Fibroblast of skin of right biceps (primary cell): Measurements from ENCODE around the gene EIF2B4.

ENCODE experiments used
- DNase-seq: peaks from one replicate; pipeline ENCODE4 v3.0.0-alpha.2; 2013

EIF2B4 gene

DNA sequence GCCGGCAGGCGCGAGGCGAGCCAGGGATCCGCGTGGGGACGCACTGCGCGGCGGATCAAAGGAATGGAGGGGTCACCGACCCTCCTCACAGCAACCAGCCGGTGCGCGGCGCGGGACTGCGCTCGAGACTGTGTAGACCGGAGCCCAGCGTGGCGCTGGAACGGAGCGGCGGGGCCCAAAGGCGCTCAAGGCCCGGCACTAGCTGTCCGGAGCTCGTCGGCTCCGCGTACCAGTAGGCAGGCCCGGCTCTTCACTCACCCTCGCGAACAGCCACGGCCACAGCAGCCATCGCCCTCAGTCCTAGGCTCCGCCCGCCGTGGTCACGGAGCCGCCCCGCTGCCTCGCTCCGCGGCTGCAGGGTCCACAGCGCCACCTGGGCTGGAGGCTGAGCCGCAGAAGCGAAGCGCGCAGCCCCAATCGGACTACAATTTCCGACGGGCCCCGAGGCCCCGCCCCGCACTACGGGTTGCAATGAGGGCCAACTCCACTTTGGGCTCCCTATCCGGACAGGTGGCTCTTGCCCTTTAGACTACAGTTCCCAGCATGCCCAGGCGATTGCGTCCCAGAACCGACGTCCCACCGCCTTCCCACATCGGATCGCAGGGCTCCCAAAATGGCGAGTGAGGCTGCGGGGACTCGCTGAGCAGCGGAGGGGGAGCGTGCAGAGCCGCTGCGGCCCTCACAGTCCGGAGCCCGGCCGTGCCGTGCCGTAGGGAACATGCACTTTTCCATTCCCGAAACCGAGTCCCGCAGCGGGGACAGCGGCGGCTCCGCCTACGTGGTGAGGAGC, at the start of gene EIF2B4, which contains the start of gene SNX17:
Gene EIF2B4 (minus strand): TSS at position 313 of the 790 bp plus-strand sequence. CDS start 24 bp downstream, at position 289.
Gene SNX17 (plus strand): TSS at position 591 of the 790 bp plus-strand sequence. CDS start 128 bp downstream, at position 719.
- peak; percentile 99 for DNase-seq

DNA sequence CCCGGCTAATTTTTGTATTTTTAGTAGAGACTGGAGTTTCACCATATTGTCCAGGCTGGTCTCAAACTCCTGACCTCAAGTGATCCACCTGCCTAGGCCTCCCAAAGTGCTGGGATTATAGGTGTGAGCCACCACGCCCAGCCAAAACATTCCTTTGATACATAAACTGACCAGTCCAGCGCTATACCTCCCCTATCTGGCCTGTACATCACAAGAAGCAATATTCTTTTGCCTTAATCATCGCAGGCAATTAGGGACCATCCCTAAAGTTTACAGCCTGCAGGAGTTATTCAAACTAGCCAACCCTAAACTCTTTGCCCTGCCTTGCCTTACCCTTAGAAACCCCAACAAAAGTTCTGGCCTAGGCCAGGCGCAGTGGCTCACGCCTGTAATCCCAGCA, 46.0 kb upstream of the EIF2B4 start:
- DNase-seq = no peak

DNA sequence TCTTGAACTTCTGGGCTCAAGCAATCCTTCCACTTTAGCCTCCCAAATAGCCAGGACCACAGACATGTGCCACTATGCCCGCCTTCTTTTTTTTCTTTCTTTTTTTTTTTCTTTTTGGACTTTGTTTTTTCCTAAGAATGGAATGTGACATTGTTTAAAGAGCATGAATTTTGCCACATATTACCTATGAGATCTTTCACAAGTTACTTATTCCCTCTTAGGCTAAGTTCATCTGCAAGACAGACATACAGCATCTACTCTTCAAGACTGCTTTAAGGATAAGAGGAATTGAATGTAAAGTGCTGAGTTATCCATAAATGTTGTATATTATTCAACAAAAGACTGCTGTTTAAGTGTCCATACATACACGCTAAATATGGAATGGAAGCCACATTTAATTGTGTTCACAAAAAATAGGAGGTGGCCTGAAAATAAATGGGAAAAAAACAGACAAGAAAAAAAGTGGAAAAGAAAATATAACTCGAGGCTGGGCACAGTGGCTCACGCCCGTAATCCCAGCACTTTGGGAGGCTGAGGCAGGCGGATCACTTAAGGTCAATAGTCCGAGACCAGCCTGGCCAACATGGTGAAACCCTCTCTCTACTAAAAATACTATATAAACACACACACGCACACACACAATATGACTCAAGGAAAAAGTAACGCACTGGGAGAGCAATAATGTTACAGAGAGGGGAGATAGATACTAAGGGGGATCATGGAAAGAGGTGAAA, 42.4 kb upstream of the EIF2B4 start:
- no peak for DNase-seq

DNA sequence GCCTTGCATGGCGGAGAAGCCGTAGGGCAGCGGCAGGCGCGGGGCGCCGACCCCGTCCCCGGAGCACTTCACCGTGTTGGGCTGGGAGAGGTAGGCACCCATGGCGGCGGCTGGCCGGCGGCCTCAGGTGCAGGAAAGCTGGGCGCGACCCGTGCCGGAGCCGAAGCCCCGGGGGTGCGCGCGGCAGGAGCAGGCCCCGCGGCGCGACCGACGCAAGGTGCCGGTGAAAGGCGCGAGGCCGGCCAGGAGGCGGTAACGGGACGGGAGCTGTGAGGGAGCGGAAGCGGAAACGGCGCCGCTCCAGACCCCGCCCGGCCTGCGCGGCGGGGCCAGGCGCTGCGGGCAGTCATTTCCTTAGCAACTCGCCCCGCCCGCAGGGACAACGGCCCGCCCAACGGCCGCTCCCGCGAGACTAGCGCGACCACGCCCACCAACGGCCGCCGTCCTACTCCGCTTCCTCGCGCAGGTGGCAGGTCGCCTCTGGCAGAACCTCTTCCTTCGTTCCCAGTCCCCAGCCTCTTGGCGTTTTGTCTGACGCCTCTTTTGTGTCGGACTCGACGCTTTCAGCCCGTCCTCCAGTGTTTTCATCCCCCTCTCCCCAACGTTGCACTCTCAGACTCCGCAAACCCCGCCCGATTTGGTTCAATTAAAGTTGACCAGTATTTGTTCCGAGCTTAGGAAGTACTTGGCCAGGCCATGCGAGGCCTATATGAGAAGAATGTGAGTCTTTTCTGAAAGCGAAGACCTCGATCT, 39.4 kb upstream of the EIF2B4 start, which contains the start of gene PPM1G:
Gene PPM1G (minus strand): TSS at position 271 of the 753 bp plus-strand sequence. CDS start 169 bp downstream, at position 102.
- peak; percentile 93 for DNase-seq

DNA sequence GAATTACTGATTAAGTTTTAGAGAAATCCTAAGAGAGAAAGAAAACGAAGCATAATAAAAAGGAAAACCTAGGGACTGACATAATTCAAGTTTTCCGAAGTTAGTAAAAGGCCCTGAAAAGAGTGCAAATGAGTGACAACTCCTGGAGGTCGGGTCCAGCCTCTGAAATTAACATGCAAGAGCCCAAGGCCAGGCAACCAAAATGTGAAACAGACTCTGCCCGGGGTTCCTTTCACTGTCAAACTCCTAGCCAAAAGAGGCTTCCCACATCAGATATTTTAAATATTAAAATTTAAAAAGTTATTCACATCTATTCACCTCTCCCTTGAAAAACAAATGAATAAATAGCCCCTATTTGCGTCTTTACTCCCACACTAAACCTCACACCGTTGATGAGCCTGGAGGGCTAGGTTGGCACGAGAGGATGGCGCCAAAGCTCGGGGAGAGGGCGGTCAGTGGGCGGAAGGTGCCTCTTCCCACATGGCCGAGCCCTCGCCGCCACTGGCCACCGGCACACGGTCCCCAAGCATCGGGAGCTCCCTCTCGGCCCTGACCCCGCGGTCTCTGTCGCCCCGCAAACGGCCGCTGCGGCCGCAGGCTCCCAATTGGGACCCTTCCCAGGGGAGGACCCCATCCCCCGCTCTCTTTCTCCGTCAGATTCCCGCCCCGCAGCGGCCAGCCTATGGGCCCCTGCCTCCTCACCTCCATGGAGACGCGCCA, 38.6 kb upstream of the EIF2B4 start:
- DNase-seq = no peak

DNA sequence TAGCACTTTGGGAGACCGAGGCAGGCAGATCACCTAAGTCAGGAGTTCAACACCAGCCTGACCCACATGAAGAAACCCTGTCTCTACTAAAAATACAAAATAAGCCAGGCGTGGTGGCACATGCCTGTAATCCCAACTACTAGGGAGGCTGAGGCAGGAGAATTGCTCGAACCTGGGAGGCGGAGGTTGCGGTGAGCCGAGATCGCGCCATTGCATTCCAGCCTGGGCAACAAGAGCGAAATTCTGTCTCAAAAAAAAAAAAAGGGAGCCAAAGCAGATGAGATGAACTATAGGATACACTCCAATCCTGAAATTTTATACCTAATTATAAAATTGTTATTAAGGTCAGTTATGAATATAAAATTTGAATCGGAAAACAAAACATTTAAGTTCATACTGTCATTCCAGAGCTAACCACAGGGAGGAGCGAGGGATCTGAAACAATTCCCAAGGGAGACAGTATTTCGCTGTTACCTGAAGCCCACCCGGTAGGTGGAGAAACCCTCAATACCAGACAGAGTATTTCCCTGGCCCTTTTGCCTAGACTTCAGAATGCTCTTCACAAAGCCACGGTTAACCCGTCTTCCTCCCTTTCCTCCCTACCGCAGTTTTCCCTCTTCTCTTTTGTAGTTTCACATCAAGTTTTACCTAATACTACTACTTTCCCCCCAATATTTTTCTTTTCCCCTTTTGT, 37.8 kb upstream of the EIF2B4 start:
- DNase-seq = peak; percentile 61

DNA sequence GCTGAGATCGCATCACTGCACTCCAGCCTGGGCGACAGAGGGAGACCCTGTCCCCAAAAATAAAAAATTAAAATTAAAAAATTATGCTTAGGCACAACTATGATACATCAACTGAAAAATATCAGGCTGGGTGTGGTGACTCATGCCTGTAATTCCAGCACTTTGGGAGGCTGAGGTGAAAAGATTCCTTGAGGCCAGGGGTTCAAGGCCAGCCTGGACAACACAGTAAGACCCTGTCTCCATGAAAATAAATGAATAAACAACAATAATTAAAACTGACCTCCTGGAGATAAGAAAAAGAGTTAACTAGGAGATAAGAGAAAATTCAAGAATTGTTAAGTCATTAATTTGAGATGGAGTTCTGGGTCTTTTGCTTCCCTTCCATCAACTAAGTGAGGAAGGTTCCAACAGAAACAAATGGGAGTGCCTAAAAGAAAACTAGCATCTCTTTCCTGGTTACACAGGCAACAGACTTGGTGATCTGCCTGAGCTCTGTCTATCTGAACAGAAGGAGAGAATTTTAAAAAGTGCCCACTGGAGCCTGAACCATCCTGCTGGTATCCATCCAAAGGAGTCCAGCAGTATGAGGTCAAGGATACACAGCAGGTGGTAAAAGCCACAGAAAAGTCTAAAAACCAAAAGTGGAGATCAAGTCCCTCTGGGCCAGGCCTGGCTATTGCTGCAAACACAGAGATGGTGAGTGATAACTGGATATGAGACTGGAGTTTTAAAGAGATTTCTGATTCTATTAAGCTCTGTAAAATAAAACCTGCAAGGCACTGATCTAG, 30.4 kb upstream of the EIF2B4 start:
- no peak for DNase-seq

DNA sequence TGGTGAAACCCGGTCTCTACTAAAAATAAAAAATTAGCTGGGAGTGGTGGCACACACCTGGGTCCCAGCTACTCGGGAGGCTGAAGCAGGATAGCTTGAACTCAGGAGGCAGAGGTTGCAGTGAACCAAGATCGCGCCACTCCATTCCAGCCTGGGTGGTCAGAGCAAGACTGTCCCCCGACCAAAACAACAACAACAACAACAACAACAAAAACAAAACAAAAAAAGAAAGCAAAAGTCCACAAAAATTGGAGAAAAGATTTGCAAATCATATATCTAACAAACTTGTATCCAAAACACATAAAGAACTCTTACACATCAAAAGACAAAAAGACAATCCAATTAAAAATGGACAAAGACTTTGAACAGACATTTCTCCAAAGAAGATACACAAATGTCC, 28.8 kb upstream of the EIF2B4 start:
- DNase-seq = no peak

DNA sequence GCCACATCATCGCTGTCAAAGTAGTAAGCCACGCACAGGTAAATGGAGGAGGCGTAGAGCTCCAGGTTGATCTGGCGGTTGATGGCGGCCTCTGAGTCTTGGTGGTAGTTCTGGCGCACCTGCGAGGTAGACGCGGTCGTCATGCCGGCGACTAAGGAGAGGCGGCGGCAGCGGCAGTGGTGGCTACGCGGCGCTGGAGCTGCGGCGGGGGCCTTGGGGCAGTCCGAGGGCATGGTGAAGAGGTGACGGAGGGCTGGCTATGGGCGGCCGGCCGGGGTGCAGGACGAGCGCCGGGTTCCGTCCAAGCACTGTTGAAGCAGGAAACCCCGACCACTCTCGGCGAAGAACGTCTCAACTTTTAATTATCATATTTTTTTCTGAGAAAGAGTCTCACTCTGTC, 23.1 kb upstream of the EIF2B4 start:
- DNase-seq = no peak

DNA sequence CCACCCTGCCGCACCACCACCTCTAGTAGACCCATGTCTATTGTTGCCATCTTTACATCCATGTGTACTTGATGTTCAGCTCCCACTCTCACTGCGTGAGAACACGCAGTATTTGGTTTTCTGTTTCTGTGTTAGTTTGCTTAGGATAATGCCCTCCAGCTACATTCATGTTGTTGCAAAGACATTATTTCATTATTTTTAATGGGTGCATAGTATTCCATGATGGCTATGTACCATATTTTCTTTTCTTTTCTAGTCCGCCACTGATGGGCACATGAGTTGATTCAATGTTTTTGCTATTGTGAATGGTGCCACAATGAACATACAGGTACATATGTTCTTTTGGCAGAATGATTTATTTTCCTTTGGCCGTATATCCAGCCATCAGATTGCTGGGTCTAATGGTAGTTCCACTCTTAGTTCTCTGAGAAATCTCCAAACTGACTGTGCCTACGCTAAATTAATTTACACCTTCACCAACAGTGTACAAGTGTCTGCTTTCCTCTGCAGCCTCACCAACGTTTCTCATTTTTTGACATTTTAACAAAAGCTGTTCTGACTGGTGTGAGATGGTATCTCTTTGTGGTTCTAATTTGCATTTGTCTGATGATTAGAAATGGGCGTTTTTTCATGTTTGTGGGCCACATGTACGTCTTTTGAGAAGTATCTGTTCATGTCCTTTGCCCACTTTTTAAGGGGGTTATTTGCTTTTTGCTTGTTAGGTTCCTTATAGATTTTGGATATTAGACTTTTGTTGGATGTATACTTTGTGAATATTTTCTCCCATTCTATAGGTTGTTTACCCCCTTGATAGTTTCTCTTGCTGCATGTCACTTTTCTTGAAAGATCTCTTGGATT, 20.9 kb upstream of the EIF2B4 start:
- DNase-seq = no peak

DNA sequence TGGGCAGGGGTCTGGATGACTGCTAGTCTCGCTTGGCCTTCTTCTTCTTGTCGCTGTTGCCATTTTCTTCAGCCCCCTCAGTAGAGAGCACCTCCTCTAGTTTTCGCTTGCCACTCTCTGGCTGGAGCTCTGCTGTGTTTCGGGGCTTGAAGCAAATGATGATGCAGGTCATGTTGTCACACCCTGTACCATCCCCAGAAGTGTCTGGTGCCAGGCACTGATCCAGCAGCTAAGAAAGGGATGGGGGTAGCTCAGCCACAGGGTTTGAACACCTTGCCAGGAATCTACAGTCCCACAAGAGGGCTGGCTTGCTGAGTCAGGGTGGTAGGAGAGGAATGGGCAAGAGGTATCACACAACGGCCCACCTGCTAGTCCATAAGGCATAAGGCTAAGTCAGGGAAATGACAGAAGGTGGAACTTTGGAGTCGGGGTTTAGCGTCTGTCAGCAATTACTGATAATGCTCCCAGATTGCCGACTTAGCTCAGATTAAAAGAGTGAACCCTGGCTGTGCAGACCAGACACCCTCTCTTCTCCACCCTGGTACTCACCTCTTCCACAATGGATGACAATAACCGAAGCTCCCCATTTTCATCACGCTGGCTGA, 11.5 kb upstream of the EIF2B4 start:
- DNase-seq = no peak

DNA sequence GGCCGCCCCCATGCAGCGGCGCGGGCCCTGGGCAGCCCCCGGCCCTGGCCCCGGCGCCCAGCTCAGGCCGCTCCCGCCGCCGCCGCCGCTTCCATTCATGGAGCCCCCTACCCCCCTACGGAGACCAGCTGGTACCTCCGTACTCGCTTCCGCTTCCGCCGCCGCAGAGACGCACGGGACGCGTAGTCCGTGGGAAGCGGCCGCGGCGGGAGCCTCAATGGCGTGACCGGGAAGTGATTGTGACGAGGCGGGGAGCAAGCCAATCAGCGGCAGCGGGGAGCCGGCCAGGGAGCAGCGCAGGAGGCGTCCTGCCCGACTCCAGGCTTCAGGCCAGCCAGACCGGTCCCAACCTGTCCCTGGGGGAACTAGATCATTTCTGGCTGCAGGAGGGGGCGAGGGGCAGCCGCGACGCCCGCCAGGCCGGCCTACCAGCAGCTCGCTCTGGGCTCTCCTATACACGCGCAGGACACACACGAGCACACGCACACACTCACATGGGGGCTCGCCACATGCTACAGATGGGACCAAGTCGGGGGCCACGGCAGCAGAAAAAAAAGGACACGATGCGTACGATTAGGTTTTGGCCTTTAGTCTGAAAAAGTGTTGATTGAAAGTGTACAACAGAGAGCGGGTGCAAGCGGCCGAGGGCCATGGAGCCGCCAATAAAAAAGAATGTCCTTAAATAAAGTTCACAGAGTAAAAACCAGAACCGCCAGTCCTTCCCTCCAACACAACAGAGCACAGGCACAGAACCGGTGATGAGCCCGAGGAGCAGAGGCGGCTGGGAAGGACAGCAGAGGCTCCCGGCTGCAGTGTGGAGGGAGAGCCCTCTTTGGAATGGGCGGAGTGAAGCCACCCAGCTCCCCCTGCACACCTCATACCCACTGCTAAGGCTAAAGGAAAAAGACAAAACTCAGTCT, 10.7 kb upstream of the EIF2B4 start, which contains the start of gene ZNF513:
Gene ZNF513 (minus strand): TSS at position 109 of the 920 bp plus-strand sequence. CDS start 208 bp downstream, outside the sequence.
- peak; percentile 95 for DNase-seq

DNA sequence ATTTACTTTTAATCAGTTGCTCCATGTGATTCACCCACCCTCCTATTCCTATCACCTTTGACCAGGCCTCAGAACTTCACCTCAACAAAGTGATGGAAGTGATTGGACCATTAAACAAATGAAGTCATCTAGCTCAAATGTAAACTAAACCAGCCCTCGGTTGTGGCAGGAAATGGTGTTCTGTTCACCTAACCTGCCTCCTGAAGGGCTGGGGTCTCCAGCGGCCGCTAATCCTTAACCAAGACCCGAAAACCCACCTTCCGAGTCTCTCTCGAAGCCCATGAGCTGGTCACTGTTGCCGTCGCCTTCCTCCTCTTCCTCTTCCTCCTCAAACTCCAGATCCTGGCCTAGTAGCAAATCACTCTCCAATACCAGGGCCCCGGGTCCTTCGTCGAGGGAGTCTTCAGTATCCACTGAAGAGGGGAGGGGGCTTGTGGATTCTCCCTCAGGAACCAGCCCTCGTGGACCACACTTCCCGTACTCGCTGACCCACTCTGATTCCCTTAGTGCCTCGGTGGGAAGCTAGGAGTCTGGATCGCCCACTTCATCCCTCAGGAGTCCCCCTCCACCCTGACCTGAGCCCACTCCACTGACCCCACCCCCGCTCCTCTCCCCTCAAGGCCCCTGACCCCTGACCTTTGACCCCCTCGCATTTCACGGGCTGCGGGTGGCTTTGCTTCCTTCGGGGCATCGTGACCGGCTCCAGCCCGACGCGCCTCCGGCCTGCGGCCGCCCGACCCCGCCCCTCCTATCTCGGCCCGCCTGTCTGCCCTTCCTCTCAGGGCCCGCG, 9.9 kb upstream of the EIF2B4 start:
- peak; percentile 34 for DNase-seq

DNA sequence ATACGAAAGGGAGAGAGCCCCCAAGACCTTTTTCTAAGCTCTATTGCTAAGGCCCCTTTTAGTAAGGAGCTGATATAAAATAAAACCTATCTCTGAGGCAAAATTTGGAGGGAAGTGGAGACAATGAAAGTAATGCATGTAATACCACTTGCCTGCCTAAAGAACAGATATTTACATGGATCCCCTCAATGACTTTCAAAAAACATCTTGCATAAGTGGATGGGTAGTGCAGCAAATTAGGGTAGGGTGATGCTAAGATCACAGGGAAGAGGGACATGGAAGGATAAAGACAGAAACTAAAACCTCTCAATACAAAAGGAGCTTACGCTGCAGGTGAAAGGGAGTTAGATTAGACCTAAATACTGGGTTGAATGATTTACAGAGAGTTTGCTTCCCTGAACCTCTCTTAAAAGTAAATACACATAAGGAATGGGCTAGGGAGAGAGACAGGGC, 9.3 kb upstream of the EIF2B4 start:
- no peak for DNase-seq

DNA sequence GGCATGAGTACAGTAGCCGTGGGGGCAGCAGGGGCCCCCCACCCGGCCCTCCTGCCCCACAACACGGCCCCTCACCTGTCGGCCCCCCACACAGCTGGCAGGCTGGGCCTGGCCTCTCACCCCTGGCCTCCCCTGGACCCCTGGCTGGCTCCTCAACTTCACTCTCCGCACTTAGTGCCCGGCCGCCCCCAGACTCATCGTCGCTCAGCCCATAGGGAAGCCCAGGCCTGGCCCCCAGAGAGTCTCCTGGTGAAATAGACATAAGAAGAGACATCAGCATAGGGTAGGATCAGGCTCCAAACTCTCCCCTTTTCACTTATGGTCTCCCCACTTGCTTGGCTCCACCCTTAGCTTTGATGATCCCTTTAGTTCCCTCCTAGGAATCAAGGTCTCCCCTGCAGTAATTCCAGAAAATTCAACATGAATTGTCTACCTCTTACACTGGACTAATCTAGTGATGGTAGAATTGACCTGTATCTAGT, 8.7 kb upstream of the EIF2B4 start:
- DNase-seq = no peak

DNA sequence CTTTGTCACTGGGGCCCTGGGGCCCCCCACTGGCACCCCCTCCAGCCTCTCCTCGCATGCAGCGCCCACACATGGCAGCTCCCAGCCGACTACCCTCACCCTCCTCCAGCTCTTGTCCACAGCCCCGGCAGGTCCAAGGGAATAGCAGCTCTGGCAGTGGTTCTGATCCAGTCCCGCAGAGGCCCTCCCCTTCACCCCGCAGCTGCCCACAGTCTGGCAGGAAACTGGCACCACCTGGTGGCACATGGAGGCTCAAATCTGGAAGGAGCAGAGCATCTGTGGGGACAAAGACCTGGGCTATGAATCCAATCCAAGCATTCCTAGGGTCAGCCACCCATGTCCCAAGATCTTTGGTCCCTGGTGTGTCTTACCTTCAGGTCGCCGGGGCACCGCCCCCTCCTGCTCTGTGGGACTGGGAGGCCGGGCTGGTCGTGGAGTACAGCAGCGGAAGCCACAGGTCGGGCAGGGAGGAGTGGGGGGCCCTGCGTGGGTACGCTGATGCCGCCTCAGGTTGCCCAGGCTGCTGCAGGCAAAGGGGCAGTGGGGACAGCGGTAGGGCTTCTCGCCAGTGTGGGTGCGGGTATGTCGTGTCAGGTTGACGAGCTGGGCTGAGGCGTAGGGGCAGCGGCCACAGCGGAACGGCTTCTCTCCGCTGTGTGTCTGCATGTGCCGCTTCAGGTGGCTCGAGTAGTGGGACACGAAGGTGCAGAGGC, 8.1 kb upstream of the EIF2B4 start:
- no peak for DNase-seq
